ENCODE data around the gene ZNF845. TPM values are rescaled to one million over a fixed set of nuclear protein-coding genes. Genes with fewer than 3 reads are reported as not detected.

The ZNF845 gene
- total RNA-seq: 6.0 and 10.5 TPM in 2 replicates

GRCh38 chr19:53333463-53334449 lies at the start of gene ZNF845:
Gene ZNF845, plus strand, starts transcription at chr19:53333749. Its CDS starts 7,559 bp downstream, at chr19:53341308.

GRCh38 chr19:53365134-53365898 lies 31.8 kb downstream of the ZNF845 start, which contains the start of gene ZNF525:
Gene ZNF525, plus strand, starts transcription at chr19:53365705. Its CDS starts 6,577 bp downstream, at chr19:53372282.

GRCh38 chr19:53394974-53395839 lies 61.7 kb downstream of the ZNF845 start, which contains the start of gene ZNF765:
Gene ZNF765, plus strand, starts transcription at chr19:53395149. Its CDS starts 2,867 bp downstream, at chr19:53398016.

Other genes with a start within 250 kb of the ZNF845 start
- 11.7 and 28.2 TPM in 2 replicates for gene ZNF160, start 230.3 kb upstream of the ZNF845 start, total RNA-seq
- 2.3 and 2.9 TPM in 2 replicates for gene ZNF415, start 200.8 kb upstream of the ZNF845 start, total RNA-seq
- 5.7 and 8.3 TPM in 2 replicates for gene ZNF347, start 174.7 kb upstream of the ZNF845 start, total RNA-seq
- 1.6 and 2.3 TPM in 2 replicates for gene ZNF665, start 140.4 kb upstream of the ZNF845 start, total RNA-seq
- 10.4 and 23.4 TPM in 2 replicates for gene ZNF677, start 78.9 kb upstream of the ZNF845 start, total RNA-seq
- under 0.01 TPM in 1 of 2 replicates, not detected in the other for gene VN1R2, start 75.5 kb upstream of the ZNF845 start, total RNA-seq
- gene VN1R4, start 66.0 kb upstream of the ZNF845 start, total RNA-seq: not detected in 2 replicates
- 5.0 and 8.6 TPM in 2 replicates for gene ZNF525, start 32.0 kb downstream of the ZNF845 start, total RNA-seq
- 10.0 and 18.0 TPM in 2 replicates for gene ZNF765, start 61.4 kb downstream of the ZNF845 start, total RNA-seq
- gene ZNF761, start 98.2 kb downstream of the ZNF845 start, total RNA-seq: 6.2 and 11.4 TPM in 2 replicates
- 3.1 and 4.6 TPM in 2 replicates for gene ZNF813, start 134.0 kb downstream of the ZNF845 start, total RNA-seq
- gene ZNF331, start 204.4 kb downstream of the ZNF845 start, total RNA-seq: 3.6 and 7.9 TPM in 2 replicates